GM12892 (cell line): Measurements from ENCODE around the gene MPDU1.

ENCODE experiments used
- DNase-seq: peaks from one replicate; pipeline ENCODE4 v3.0.0; 2011; ENCODE audit not compliant: insufficient read length
- FAIRE-seq: peaks from 2 replicates; lab custom pipeline; 2011; peaks lifted over from hg19 to GRCh38; lab: Jason Lieb, UNC
- POLR2A ChIP-seq: IDR thresholded peaks from 2 replicates; pipeline ENCODE4 v1.6.1; 2011; ENCODE audit warnings: low read depth, low read length, control low read depth
- POLR2AphosphoS5 ChIP-seq: IDR thresholded peaks from 2 replicates; pipeline ENCODE4 v1.6.1; 2011; ENCODE audit warnings: low read depth, low read length, control low read depth
- TAF1 ChIP-seq: IDR thresholded peaks from 2 replicates; pipeline ENCODE4 v1.6.1; 2011; ENCODE audit warnings: low read depth, mild to moderate bottlenecking, control low read depth, low read length, borderline replicate concordance

Gene MPDU1

GRCh38 chr17:7562208-7562605 lies 21.4 kb upstream of the MPDU1 start:
- TF ChIP-seq POLR2A (no peak), TAF1 (0 out of 2 replicates have a peak, but pooled peaks have one; percentile 17)
- FAIRE-seq, result peak; percentile 30

GRCh38 chr17:7563115-7563869 lies 20.4 kb upstream of the MPDU1 start:
- no peak for DNase-seq

More at GRCh38 chr17:7562208-7562605, 21.4 kb upstream of the MPDU1 start:
- no peak for DNase-seq

DNA sequence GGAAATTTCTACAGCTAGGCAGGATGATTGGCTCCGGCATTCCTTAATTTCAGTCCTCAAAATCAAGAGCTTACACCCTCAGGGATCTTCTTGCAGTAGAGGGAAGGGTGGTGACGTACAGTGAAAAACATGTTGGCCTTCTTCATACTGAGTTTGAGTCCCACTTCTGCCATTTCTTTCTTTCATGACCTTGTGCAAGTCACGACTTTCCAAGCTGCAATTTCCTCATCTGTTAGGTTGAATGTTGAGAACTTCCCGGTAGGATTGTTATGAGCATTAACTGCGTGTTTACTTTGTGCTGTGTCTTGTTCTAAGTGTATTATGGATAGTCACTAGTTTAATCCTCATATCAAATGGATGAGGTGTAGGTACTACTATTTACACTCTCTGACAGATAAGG lies 14.1 kb upstream of the MPDU1 start:
- FAIRE-seq (no peak), DNase-seq (no peak)
- TF ChIP-seq TAF1 (no peak), POLR2AphosphoS5 (no peak), POLR2A (no peak)

More at GRCh38 chr17:7563115-7563869, 20.4 kb upstream of the MPDU1 start:
- TF ChIP-seq POLR2AphosphoS5 (no peak), TAF1 (no peak), POLR2A (no peak)
- no peak for FAIRE-seq

GRCh38 chr17:7570351-7570750 lies 13.3 kb upstream of the MPDU1 start:
- no peak for TF ChIP-seq POLR2AphosphoS5
- no peak for TF ChIP-seq POLR2A
- TF ChIP-seq TAF1, result no peak
- DNase-seq (no peak), FAIRE-seq (no peak)

GRCh38 chr17:7572338-7572587 lies 11.4 kb upstream of the MPDU1 start:
- peak; percentile 86 for TF ChIP-seq TAF1
- peak; percentile 70 for TF ChIP-seq POLR2AphosphoS5
- TF ChIP-seq POLR2A, result no peak; the same call in 1 of the 2 replicates
- FAIRE-seq, result peak; percentile 100
- no peak for DNase-seq

GRCh38 chr17:7572588-7573323 lies 10.9 kb upstream of the MPDU1 start:
- DNase-seq (peak; percentile 98), FAIRE-seq (no peak)
- TF ChIP-seq TAF1 (peak; percentile 72), POLR2A (peak; percentile 98), POLR2AphosphoS5 (peak; percentile 98)

DNA sequence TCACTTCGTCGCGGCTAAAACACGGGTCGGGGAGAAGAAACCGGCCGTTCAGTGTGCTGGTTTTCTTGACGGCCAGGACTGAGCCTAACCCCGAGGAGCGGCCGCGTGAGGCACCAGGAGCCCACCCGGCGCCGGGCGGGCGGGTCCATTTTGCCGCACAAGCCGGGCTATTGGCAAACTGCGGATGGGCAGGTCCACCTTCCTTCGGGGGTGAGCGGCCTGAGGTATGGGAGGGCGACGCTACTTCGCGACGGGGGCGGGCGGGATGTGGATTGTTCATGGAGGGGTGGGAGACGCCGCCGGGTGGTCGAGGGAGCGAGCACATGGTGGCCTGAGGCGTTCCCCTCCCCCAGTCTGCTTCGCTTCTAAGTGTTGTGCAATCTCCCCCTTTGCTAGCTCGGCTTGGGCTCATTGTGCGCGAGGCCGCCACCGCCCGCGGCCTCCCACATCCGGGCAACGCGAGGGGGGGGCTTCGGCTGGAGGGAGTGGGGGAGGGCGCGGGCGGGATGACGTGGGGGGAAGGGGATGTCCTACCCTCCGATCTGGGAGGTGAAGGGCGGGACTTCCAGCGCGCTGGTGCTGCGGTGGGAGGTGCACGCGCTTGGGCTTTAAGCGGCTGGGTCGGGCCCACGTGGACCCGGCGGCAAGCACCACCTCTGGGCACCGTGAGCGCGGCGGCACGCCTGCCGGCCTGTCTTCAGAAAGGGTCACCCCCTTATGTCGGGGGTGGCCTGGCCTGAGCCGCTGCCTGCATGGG lies 10.2 kb upstream of the MPDU1 start:
- FAIRE-seq (peak; percentile 98), DNase-seq (peak; percentile 91)
- TF ChIP-seq POLR2AphosphoS5, result peak; percentile 85
- peak; percentile 76 for TF ChIP-seq POLR2A
- TF ChIP-seq TAF1, result peak; percentile 57

GRCh38 chr17:7574176-7574953 lies 9.3 kb upstream of the MPDU1 start:
- TF ChIP-seq TAF1 (no peak), POLR2A (peak; percentile 30), POLR2AphosphoS5 (peak; percentile 33; the same call in 1 of the 2 replicates)
- DNase-seq (no peak), FAIRE-seq (no peak)

GRCh38 chr17:7575481-7575883 lies 8.2 kb upstream of the MPDU1 start:
- no peak for DNase-seq
- no peak for FAIRE-seq
- peak; percentile 54; the same call in 1 of the 2 replicates for TF ChIP-seq POLR2AphosphoS5
- TF ChIP-seq TAF1, result no peak
- TF ChIP-seq POLR2A, result peak; percentile 50; the same call in 1 of the 2 replicates

DNA sequence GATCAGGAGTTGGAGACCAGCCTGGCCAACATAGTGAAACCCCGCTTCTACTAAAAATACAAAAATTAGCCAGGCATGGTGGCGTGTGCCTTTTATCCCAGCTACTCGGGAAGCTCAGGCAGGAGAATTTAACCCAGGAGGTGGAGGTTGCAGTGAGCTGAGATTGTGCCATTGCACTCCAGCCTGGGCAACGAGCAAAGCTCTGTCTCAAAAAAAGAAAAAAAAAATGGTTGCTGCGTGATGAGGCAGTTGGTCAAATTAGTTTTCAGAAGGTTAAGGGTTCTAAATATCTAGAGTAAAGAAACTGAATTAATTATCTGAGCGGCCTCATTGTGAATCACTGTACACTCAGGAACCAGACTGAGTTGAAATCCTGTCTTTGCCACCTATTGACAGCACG lies 7.7 kb upstream of the MPDU1 start:
- FAIRE-seq (no peak), DNase-seq (no peak)
- TF ChIP-seq TAF1 (no peak), POLR2AphosphoS5 (no peak), POLR2A (no peak)
